SHP77 treated with DMSO at 0.1 percent for 48 hours (cell line): ENCODE measurements around the gene MAFG.

Experiments used
- DNase-seq: peaks from one replicate; lab custom pipeline; 2025; lab: John Stamatoyannopoulos, UW

MAFG gene

DNA sequence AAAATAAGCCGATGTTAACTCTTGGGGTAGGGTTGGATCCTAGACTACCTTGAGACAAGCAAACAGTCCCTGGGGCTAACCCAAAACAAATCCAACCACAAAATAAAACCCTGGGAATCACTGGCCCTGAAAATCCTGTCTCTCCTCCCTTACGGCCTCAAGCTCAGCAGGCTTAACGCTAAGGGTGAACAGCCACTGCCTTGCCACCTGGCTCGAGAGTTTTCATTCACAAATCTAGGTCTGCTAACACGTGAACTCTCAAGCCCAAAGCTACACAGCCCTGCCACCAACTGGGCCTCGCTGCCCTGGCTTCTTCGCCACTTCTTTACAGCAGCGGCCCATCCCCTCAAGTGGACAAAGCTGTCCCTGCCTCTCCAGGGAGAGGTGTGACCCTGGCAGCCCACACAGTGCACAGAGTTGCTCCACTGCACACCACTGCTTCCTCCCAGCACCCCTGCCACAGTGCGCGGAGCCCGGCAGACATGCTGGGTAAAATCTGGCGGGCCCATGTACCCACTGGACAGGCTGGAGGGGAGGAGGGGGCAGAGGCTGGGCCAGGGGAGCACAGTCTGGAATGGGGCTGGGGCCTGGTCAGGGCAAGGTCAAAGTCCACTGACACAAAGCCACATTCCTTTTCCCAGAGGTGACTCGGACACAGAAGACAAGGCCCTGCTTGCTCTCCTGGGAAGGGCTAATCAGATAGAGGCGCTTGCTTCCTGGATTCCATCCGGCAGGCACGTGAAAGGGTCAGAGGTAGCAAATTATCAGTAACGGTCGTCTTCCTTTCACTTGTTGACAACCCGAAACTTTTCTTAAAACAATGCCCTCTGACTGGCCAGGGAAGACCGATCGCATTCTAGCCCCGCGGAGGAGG, 17.3 kb downstream of the MAFG start:
- DNase-seq: no peak

DNA sequence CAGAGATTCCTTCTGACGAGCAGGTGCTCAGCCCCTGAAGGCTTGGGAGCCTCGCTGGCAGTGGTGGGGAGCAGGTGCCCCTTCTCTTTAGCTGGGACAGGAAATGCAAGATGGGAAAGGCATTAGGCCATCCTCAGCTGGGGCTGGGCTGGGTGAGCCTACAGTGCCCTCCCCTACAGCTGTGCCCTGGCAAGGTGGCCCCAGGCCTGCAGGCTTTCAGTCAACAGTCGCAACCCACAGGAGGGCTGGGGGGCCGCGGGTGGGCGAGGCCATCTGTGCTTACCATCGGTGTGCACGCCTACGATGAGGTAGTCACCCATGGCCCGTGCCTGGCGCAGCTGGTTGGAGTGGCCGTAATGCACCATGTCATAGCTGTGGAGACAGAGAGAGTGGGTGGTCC, 18.3 kb downstream of the MAFG start:
- no peak for DNase-seq

DNA sequence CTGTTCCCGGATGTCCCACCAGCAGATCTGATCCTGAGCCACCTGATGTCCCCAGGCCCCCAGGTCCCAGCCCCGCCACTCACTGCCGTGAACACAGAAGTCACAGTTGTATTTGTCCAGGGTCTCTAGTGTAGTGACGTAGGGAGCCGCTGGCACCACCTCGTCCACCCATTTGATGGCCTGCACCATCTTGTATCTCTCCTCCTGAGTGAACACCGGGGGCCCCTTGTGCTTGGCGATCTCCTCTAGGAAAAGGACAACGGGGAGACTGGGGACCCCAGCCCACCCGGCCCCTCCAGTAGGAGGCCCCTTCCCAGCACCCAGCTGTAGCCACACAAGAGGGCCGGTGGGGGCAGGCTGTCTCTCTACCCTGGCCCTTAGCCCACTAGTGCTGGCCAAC, 18.7 kb downstream of the MAFG start:
- DNase-seq: no peak

DNA sequence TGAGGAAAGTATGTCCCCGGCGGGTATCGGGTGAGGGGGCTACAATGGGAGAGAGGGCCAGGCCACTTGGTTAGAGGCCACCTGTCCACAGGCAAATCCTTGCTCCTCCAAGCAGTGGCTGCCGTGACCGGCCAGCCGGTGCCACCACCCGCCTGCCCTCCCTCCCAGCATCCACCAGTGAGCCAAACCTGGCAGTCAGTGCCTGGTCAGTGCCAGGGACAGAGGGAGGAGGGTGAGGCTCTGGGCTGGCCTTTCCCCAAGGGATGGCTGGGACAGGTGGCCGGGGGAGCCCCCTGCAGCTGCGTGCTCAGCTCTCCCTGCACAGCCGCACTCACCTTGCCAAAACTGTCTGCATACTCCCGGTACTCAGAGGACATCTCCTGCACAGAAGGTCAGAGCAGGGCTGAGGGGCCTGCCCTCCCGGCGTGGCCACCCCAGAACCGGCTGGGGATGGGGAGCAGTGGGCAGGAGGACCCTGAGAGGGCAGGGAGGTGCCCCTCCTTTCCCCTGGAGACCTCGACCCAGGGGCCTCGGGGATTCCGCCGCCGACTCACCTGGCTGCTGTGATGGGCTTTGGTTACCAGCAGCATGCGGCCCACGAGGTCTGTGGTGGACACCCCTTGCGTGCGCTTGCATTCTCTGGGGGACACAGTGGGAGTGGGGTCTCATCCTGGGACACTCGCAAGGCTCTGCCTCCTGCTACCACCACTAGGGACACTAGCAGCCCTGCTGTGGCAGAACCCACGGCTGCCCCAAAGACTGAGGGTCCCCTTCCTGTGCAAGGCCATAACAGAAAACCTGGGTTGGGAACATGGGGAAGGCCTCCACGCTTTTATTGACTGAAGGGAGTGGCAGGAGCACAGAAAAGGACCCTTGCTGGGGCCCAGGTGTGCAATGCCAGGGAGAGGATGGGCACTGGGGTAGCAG, 20.1 kb downstream of the MAFG start:
- DNase-seq: no peak

DNA sequence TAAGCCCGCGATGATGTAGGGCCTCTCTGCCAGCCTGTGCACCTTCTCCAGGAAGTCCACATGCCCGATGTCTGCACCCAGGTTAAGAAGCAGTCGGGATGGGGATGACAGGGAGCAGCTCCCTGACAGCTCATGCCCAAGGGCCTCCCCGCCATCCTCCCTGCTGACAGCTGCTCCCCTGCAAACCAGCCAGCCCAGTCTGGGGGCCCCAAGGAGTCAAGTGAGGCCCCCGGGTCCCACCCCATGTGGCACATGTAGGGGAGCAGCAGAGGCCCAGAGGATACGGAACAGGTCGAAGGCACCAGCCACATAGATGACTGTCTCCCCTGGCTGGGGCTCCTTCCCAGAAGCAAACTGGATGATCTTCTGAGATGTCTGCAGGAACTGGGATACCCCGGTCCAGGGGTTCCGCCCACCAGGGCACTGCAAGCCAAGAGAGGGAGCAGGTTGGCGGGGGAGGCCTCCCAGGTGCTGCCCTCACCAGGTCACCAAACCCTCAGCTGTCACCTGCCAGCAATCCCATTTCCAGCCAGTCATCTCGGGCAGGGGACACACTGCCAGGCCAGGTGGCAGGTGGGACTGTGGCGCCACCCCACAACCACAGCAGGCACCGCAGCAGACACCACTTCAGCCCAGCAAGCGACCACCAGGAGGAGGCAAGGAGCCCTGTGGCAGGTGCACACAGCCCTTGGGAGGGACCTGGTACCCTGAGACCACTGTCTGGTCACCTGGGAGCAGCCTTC, 20.9 kb downstream of the MAFG start:
- DNase-seq: no peak

DNA sequence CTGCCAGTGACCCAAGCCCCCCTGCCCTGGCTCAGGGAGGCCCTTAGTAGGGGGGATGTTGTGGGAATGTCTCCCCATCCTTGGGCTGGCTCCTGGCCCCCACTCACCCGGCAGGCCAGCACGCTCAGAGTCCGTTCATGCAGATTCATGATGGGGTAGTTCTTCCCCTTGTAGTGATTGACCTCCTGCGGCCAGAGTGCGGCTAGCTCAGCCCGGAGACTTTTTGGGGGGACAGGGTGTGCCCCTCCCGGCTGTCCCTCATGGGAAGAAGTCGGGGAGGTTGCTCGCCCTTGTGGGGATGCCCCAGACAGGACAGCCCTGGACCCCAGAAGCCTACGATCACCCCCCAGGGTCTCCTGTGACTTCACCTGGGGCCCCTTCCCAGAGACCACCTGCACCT, 21.5 kb downstream of the MAFG start:
- DNase-seq: no peak

DNA sequence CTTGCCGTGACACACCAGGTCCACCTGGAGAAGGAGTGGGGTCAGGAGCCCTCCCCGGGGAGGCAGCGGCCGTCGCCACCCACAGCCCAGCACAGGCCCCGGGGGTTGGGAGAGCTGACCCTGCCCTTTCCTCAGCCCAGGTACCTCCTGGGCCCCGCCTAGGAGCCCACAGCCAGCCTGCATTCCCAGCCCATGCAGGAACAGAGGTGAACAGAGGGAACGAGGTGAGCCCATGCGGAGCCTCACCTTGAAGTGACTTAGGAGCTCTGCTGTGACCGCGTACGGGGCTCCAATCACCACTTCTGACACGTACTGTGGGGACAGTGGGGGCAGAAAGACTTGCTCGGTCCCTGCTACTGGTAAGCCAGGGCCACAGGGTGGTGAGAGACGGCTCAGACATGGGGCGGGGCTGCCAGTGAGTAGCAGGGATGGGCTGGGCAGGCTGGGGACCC, 22.1 kb downstream of the MAFG start:
- no peak for DNase-seq

DNA sequence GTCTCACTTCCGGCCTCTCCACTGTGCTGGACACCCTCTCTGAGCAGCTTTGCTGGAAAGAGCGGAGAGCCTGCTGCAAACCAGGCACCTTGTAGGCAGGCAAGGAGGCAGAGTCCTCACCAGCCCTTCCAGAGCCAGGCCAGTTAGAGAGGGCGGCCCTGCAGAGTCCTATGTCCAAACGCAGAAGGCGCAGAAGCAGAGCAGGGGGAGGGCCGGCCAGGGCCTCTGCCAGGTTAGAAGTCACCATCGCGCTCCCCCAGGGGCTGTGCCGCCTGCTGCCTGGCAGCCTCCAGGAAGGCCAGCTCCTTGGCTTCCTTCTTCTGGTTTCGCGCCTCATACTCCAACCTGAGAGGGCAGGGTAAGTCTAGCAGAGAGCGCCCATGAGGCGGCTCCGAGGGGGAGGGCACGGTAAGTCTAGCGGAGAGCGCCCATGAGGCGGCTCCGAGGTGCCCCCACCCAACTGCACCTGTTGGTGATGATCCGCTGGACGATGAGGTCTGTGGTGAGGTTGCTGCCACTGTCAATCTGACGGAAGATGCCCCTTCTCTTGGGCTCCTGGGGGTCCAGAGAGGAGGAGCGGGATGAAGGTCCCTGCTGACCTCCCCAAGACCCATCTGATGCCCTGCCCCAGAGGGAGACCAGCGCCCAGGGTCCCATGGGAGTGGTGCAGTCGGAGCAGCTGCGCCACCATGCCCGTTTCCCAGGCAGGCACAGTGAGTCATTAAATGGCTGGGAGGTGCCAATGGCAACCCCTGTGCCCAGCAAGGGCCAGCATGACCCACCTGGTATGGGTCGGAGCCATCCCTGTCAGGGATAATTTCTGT, 22.7 kb downstream of the MAFG start:
- no peak for DNase-seq

DNA sequence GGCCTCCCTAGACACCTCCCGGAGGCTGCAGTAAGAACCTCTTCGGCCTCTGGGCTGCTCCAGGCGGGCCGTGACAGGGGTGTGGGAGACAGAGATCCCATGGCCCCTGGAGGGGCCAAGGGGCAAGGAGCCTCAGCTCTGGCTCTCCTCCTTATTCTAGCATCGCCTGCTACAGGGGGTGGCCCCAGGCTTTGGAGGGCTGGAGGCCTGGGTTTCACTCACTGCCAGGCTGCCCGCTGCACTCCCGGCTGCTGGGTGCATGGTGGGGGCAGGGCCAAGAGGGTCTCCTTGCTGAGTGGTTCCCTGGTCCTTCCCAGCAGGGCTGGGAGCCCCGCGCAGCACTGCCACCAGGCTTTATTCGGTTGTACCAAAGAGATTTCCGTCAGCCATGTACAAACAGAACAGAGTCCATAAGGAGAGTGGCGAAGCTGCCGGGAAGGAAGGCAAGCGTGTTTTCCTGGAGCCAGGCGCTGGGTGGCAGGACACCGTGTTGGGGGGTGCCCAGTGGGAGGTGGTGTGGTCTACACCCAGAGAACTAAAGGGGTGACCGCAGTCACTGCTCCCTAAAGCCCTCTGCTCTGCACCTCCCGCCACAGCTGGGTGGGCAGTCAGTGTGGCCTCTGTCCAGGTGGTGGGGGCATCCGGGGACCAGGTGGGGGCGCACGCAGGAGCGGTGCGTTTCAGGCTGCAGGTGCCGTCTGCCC, 23.5 kb downstream of the MAFG start:
- no peak for DNase-seq

DNA sequence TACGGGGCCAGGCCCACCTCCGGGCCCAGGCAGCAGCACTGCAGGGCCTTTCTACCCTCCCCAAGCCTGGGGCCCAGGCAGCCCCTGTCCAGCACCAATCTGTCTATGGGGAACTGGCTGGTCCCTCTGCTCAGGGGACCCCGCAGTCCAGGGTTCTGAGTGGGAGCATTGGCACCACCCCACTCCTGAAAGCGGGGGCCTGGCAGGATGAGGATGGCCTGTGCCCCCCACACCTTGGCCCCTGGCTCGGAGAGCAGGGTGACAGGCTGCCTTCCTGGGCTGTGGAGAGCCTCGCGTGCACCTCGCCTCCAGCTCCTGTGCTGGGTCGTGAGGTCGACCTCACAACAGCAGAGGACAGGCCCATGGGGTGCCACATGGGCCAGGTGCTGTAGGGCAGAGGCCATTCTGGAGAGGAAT, 24.1 kb downstream of the MAFG start:
- no peak for DNase-seq

DNA sequence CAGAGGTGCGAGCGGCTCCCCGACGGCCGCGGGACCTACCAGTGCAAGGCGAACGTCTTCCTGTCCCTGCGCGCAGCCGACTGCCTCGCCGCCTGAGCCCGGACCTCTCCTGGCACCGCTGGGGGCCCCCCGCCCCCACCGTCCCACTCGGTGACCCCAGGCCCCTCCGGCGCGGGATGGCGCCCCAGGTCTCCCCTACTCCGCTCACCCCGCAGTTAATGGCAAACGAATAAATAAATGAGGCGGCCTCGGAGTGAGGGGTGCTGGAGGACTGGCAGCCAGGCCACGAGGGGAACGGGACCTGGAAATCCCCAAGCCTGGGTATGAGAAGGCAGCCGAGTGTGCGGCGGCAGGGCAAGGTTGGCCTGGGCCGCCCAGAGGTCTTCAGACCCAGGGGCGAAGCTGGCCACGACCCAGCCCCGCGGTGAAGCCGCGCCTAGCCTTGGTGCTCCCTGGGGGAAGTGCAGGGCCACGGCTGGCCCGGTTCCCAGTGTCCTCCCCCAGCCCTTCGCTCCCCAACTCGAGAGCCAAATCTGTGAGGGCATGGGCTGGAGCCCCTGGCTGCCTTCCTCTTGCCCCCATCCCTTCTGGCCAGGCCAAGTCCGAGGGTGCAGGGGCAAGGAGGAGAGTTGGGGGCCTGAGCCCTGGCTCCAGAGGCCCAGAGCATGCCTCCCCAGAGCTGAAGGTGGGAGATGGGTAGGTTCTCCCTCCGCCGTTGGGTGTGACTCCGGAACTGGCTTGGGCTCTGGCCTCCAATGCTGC, 24.7 kb downstream of the MAFG start:
- DNase-seq: no peak

DNA sequence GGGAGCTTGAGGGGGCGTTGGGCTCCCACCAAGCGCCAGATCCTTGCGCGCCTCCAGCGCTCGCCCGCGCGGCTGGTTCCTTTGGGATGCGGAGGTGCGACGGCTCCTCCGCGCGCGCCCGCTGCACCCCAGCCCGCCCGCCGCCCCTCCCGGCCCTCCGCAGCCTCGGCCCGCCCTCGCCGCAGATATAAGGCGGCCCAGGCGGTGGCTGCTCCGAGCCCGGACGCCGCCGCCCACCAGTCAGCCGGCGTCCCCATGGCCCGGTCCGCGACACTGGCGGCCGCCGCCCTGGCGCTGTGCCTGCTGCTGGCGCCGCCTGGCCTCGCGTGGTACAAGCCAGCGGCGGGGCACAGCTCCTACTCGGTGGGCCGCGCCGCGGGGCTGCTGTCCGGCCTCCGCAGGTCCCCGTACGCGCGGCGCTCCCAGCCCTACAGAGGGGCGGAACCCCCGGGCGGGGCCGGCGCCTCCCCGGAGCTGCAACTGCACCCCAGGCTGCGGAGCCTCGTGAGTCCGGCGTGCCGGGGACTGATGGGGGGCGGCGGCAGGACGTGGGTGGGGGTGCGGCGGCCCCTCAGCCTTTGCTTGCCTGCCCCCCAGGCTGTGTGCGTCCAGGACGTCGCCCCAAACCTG, 25.4 kb downstream of the MAFG start, which contains the start of gene NPB:
Gene NPB (plus strand): TSS at position 216 of the 630 bp plus-strand sequence. CDS start 40 bp downstream, at position 256.
- DNase-seq: no peak

DNA sequence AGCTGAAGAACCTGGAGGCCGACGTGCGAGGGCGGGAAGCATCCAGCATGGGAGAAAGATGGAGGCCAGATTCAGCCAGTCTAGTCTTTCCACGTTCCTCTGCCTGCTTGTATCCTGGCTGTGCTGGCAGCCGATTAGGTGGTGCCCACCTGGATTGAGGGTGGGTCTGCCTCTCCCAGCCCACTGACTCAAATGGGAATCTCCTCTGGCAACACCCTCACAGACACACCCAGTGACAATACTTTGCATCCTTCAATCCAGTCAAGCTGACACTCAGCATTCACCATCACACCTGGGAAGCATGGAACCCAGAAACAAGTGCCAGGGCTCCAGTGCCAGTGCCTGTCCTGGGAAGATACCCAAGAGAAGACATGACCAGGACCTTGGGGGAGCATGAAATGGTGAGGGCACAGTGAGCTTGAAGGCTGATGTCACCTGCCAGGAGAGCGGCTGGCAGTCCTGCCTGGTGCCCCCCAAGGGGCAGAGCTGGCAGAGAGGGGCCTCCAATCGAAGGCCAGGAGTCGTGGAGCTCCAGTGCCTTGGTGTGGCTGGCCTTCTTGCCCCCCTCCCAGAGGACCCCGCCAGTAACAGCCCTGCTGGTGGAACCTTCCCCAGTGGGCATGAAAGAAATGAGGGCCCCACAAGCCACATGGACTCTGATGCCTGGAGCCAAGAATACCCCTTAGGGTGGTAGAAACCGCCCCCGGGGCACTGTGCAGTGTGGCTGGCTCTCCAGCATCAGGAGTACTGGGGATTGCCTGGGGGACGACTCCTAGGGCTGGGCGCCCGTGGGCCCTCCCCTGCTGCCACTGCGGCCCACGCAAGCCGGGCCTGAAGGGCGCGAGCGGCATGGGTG, 26.1 kb downstream of the MAFG start:
- DNase-seq: no peak

DNA sequence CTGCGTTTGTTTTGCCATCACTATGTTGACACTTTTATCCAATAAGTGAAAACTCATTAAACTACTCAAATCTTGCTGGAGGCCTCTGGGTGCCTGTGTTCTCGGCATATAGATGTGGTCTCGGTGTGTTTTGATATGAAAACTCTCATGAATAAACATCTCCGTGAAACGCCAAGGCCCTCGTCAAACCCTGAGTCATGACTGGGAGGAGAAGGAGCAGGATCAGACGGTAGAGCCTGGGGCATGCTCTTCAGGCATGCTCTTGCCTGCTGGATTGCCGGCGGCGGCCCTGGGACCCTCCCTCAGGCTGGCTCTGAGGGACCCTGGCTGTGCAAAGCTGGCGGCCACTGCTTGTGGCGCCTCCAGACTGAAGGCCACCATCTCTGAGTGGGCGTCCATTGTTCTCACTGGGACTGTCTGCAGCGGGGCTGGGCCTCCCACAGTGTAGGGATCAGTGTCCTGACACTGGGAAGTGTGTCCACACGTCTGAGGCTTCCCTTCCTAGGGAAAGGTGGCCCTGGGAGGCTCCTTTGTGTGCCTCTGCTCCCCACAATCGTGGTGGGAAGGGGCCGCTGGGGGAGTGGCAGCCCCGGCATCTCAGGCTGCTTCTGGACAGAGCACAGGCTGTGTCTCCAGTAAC, 27.2 kb downstream of the MAFG start:
- DNase-seq: no peak

DNA sequence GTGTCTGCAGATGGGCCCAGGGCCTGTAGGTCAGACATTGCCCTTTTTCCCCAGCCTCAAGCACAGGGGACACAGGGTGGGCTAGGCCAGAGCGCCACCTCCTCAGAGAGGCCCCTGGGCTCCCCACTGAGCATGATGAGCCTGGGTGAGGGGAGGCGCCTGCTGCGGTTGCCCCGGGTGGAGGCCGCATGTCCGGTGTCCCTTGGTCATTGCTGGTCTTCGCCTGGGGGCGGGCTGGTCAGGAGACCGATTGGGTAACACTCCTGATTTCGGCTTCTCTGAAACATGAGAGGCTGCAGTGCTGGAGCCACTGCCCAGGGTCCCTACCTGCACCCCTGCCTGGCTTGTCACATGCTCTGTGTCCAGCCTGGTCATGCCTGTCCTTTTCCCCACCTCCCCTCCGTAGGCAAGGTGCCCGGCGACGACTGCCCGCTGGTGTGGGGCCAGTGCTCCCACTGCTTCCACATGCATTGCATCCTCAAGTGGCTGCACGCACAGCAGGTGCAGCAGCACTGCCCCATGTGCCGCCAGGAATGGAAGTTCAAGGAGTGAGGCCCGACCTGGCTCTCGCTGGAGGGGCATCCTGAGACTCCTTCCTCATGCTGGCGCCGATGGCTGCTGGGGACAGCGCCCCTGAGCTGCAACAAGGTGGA, 27.9 kb downstream of the MAFG start:
- no peak for DNase-seq

DNA sequence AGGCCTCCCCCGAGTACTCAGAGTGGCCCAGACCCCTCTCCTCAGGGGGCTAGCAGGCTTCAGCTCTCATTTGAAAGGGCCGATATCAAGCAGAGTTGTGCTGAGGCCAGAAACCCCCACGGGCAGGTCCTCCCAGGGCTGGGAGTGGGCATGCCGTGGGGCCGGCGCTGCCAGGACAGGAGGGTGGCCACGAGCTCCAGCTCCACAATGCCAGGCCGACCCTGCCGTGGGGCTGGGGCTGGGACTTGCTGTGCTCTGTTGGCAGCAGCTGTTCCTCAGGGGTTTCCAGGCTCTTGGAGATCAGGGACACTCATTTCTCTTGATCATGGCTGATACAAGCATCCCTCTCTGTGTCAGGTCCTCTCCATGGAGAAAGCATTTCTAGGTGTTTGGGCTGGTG, 28.6 kb downstream of the MAFG start:
- DNase-seq: no peak
